NOMO-1 (cell line): ENCODE results near the gene SECTM1.

ENCODE experiments used
- DNase-seq, 2 experiments: peaks; one replicate each; lab custom pipeline; 2025; ENCODE audit not compliant: unreplicated experiment in 2 of 2; lab: John Stamatoyannopoulos, UW

SECTM1 gene

DNA sequence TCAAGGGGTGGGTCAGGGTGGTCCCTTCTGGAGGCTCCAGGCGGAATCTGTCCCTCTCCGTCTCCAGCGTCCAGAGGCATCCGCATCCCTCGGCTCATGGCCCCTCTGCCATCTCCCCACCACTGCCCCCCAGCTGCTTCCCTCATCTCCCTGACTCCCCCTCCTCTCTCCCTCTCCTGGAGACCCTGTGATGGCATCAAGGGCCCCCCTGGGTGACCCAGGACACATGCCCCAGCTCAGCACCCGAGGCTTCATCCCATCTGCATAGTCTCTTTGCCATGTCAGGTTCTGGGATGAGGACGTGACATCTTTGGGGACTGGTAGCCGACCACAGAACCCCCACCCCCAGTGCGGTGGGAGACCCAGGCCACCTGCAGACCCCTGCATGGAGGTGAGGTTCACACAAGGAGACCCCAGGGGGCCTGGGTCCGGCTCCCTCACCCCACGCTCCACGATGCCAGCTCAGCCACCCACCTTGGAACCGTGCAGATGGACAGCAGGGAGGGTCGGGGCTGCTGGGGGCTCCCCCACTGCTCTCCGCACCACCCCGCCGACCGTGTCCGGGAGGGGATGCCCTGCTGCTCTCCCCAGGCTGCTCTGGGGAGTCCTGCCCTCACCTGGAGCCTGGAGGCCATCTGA lies 3.8 kb downstream of the SECTM1 start:
- no peak for DNase-seq

DNA sequence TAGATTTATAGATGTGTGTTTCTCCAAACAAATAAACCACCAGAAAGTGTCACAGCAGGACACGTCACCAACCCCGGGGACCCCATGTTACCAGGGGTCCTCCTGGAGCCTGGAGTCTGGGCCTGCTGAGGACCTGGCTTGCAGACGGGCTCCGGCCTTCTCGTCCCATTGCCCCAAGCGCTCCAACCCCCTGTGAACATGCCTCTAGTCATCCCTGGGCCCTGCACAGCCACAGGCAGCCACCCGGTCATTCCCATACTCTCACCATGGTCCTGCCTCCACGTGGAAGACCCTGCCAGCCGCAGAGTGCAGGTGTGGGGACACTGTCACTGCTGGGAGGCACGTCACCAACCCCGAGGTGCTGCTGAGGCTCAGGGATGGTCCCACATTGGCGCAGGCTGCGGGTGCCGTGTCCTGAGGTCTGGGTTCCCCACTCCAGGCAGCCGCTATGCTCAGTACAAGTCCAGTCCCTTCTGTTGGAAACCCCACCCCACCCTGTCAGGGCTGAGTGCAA lies 4.5 kb downstream of the SECTM1 start:
- DNase-seq: no peak

DNA sequence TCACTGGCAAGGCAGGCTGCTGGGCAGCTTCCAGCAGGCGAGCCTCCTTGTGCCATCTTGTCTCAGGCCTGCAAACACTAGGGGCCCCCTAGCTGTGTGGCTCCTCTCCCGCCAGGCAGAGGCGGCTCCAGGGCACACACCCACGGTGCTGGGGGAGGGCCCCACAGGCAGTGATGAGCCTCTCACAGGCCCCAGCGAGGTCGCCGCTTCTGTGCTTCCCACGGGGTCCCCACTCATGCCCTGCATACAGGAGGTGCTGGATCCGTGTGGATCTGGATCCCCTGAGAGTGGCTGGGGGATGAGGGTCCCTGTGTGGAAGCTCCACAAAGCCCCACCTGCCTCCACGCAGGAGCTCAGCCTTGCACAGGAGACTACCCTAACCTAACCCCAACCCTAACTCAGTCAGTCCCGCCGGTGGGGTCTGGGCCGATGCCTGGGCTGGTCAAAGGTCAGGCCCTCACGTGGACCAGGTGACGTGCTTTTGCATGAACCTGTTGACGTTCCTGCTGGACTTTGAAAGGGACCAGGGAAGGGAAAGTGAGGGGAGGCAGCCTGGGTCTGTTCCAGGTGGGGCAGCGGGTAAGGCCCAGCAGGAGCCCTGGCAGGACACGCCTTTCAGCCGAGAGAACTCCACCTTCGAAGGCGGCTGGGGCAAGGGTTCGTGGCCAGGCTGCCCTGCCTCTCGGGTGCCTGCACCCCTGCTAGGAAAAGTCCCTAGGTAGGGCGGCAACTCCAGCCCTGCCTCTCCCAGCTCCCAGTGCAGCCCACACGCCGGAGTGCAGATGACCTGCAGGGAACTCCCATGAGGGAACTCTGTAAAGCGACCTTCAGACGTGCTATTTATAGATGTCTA lies 5.2 kb downstream of the SECTM1 start:
- DNase-seq: no peak

DNA sequence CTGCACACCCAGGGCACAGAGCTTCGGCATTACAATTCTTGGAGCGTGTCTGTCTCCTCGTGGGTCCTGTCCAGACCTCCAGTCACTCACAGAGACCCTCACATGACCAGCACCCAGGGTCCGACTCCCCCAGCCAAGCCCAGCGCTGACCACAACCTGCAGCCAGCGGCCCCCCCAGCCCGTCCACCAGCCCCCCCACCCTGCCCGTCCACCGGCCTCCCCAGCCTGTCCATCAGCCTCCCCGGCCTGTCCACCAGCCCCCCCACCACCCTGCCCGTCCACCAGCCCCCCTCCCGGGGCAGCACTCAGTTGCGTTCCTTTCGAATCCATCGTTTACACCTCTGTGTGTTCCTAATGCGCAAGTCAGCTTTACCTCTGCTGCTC lies 5.8 kb downstream of the SECTM1 start:
- DNase-seq: no peak

DNA sequence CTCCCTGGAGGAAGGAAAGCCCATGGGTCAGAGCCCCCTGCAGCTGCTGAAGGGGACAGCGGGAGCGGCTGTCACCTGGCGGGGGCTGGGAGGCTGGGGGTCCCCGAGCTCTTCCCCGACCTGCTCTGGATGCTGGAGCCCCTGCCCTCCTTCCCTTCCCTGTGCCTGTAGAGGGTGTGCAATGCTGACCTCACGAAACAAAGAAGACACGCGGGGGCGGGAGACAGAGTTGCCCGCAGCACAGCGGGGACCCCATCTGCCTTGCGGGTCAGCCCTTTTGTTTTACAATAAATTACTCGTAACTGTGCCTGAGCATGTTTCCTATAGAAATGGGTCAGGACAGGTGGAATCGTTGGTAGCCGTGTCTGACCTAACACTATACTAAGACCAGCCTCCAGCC lies 6.3 kb downstream of the SECTM1 start:
- DNase-seq: no peak

DNA sequence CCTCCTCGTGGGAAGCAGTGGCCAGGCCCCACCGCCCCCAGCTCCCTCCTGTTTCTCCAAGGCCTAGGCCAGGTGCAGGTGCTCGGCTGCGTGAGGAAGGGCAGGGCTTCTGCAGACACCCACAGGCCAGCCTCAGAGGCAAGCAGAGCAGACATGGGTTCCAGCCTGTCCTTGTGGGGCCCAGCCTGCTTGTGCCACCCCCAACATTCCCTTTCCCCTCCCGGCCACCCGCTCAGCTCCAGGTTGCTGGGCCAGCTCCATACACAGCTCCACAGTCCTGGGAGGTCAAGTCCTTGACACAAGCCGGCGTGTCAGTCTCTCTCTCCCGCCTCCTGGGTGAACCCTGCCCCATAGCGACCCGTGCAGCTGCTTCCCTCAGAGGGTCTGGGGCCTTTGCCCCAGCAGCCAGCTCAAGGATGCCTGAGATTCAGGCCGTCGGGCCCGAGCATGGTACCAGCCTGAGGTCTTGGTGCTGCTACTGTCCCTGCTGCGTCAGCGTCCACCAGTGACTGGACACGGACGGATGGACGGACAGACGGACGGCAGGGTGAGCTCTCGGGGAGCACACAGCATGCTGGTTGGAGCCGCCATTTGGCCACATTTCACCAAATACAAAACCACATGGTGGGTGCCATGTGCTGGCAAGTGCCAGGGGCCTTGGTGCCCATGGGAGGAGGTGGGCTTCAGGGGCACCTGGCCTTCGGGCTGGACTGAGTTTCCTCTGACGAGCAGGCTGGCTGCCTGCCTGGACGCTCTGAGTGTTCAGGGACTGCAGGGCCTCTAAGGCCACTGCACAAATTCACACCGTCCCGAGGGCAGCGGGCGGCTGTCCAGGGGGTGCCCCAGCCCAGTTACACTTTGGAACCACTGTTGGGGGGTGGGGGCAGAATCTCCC lies 8.0 kb downstream of the SECTM1 start:
- DNase-seq: no peak

DNA sequence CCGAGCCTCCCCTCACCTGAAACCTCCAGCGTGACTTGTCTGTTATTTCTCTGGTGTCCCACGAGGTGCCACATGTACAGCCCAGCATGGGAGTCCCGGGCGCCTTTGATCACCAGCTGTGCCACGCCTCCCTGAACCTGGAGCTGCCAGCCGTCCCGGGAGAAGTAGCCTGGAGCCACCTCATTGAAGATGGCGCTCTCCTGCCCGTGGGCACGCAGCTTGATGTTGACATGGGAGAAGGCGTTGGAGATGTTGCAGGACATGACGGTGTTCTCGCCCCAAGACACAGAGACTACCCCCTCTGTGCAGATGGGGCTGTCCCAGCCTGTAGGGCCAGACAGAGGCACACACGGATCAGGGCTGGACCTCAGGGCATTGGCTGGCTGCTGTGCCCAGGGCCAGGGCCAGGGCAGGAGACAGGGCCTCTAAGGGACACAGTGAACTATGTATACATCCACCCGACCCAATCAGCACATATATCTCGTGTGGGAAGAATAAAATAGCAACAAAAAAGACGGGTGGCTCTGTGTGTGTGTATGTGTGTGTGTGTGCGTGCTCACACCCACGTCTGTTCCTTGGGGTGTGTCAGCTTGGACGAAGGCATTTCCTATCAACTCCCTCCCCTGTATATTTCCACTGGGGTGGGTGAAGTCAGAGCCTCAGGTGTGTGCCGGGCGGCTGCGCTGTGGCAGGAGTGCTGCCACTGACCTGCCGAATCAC lies 8.8 kb downstream of the SECTM1 start:
- DNase-seq: no peak

DNA sequence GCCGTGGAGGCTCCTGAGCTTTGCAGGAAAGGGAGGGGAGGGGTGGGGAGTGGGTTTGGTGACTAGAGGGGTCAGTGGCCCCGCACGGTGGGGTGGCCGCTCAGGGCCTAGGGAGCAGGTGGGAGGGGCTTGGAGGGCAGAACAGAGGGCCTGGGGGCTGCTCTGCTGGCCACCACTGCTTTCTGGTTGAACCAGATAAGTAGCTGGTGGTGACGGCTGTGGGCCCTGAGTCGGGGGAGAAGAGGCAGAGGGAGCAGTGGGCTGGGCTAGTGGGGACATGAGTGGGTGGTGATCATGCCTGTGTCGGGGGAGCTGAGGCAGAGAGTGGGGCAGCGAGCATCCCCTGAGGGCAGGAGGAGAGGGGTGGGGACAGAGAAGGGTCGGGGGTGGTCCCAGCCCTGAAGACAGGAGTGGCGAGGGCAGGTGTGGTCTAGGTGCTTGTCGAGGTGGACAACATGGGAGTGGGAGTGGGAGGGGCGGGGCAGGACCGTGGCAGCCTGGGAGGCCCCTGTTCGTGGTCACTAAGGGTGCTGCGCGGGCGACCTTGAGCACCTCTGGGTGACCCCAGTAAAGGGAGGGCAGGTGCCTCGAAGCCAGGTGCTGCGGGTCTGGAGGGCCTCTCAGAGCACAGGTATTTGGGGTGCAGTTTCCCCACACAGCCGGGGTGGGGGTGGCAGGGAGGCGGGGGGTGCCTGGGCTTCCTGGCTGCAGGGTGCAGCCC lies 9.9 kb downstream of the SECTM1 start:
- DNase-seq: no peak

DNA sequence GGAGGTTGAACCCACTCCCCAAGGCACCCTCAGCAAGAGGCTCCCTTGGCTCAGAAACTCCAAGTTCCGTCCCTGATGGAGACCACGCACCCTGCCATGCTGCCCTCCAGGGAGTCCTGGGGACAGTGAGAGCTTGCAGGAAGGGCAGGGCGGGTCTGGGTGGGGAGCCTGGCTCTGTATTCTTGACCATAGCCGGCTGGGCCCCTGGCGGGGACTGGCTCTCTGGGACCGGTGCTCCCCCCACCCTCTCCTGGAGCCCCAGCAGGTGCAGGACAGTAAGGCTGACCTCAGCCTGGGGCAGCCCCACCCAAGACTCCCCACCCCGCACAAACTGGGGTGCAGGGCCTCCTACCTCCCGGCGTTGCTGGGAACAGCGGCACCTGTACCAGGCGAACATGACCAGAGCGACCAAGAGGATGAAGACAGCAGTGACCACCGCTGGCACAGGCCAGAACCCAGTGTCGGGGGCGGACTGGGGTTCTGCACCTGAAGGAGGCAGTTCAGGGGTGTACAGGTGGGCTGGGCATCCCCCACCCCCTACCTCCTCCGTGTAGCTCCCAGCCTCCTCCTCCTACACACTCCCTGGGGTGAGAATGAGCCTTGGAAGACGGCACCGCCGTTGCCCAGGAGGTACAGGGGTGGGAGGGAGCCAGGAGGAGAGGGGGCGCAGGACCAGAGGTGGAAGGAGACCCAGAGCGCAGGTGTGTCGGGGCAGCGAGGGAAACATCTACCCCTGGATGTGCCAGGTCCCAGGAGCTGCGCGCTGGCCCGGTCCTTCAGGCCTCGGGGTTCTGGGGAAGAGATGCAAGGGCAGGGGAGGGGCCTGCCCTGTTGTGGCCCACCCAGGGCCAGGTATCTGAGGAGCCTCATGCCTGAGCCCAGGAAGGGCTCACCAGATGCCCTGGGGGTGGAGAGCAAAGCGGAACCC lies 10.8 kb downstream of the SECTM1 start:
- no peak for DNase-seq

DNA sequence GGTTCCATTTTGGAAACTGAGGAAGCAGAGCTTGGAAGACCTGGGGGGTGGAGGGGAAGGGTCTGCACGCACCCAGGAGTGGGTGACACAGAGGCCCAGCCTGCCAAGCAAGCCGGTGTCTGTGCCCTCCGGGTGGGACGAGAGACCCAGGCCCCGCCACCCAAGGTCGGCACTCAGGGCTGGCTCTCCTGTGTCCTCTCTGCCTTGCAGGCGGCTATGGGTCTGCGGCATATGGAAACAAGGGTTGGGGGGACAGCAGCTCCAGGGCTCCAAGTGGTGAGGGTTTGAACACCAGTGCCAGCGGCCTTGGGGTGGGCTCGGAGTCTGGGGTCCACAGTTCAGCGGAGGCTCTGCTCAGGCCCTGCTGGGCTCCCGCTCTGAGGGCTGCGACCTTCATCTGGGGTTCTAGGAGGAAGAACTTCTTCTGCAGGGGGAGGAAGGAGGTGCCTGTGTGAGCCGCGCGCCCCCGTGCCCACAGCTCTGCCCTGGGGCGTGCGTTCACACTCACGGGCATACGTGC lies 11.6 kb downstream of the SECTM1 start:
- no peak for DNase-seq

DNA sequence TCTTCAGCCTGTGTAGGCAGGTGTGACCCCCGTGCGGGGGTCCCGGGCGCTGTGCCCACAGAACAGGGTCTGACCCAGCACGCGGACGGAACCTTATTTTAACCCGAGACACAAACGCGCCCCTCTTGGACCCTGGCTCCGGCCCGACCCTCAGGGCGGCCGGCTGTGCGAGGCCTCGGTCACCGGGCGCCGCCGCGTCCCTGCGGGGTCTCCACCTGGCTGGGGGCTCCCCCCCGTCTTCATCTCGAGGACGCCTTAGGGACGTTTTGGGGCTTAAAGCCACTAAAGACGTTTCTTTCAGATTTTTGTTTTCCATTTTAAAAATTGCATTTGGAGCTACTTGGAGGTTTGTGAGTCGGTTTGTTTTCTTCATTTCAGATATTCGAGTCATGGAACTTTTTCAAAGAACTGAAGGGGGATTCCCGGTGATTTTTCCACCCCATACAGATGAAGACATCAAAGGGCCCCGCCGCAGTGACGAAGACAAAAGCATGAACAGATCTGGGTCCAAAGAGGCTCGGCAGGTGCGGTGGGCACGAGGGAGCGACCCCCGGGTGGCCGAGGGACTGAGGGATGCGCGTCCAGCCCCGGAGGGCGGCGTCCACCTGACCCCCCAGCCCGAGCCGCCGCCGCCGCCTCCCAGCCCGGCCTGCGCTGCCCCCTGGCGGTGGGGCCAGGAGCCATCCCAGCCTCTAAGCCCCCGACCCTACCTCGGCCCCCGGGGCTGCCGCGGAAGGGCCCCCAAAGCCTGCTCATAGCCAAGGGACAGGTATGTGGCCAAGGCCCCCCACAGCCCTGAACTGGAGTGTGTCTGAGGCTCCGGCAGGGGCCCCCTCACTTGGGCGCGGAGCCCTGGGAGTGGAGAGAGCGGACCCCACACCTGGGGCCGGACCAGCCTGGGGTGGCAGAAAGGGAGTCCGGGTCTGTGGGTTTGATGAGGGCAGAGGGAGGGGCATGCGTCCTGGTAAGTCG lies 12.3 kb downstream of the SECTM1 start:
- DNase-seq: no peak

DNA sequence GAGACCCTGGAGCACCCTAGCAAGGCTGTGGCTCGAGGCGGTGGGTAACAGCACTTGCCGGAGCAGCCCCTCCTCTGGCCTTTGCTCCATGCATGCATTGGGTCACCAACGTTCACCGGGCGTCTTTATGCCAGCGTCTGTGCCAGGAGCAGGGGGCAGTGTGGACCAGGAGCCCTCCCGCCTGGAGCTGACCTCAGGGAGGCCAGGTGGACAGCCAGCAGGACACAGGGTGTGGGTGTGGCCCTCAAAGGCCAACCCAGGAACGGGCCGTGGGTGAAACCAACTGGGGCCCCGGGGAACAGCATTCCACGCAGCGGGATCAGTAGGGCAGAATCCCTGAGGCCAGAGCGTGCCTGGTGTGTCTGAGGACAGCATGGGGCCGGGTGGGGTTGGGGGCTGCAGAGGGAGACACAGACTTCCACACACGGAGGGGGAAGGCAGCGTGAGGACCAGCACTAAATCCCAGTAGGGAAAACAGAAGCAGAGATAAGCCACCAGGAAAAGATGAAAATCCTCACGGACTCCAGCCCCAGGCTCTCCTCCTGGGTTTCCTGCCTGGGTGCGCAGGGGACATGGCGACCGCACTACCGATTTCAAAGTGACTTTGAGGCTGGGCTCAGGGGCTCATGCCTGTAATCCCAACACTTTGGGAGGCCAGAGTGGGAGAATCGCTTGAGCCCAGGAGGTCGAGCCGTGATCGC lies 13.3 kb downstream of the SECTM1 start:
- DNase-seq: no peak

DNA sequence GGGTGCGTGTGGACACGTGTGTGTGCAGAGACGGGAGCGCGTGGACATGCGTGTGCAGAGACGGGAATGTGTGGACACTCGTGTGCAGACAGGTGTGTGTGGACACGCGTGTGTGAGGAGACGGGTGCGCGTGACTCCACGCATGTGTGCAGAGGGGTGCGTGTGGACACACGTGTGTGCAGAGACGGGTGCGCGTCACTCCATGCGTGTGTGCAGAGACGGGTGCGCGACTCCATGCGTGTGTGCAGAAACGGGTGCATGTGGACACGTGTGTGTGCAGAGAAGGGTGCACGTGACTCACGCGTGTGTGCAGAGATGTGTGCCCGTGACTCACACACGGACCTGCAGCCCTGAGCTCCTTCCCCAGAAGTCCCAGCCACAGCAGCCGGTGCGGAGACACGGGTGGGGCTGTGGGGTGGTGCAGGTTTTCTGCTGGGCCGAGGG lies 13.9 kb downstream of the SECTM1 start:
- DNase-seq: no peak

DNA sequence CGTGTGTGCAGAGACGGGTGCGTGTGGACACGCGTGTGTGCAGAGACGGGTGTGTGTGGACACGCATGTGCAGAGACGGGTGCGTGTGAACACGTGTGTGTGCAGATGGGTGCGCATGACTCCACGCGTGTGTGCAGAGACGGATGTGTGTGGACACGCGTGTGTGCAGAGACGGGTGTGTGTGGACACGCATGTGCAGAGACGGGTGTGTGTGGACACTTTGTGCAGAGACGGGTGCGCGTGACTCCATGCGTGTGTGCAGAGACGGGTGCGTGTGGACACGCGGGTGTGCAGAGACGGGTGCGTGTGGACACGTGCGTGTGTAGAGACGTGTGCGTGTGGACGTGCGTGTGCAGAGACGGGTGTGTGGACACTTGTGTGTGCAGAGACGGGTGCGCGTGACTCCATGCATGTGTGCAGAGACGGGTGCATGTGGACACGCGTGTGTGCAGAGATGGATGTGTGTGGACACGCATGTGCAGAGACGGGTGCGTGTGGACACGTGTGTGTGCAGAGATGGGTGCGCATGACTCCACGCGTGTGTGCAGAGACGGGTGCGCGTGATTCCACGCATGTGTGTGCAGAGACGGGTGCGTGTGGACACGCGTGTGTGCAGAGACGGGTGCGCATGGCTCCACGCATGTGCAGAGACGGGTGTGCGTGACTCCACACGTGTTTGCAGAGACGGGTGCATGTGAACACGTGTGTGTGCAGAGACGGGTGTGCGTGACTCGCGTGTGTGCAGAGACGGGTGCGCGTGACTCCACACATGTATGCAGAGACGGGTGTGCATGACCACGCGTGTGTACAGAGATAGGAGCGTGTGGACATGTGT lies 14.6 kb downstream of the SECTM1 start:
- no peak for DNase-seq

DNA sequence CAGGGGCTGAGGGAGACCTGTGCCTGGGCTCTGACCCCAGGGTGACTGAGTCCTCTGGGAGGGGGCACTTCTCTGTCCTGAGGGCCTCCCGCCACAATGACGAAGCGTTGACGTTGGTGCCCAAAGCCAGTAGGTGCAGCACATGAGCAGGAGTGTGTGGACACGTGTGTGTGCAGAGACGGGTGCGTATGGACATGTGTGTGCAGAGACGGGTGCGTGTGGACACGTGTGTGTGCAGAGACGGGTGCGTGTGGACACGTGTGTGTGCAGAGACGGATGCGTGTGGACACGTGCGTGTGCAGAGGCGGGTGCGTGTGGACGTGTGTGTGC lies 15.4 kb downstream of the SECTM1 start:
- no peak for DNase-seq
